IPS DF 19.7 (cell line): ENCODE data around the gene TSPEAR.
"Not testable (repeated sequence)": the region's sequence is repeated elsewhere in the genome, so short reads cannot be mapped to it uniquely, and the experiment has no call there.

ENCODE experiments used
- DNase-seq: peaks from one replicate; pipeline ENCODE4 v3.0.0-alpha.2; 2013; ENCODE audit warnings: low read depth, low spot score

TSPEAR gene

GRCh38 chr21:44606495-44606894 is 104.9 kb downstream of the TSPEAR start:
- DNase-seq, result no peak

- DNase-seq, result no peak
These were observed 107.5 kb downstream of the TSPEAR start for GRCh38 chr21:44603911-44604310.

DNA sequence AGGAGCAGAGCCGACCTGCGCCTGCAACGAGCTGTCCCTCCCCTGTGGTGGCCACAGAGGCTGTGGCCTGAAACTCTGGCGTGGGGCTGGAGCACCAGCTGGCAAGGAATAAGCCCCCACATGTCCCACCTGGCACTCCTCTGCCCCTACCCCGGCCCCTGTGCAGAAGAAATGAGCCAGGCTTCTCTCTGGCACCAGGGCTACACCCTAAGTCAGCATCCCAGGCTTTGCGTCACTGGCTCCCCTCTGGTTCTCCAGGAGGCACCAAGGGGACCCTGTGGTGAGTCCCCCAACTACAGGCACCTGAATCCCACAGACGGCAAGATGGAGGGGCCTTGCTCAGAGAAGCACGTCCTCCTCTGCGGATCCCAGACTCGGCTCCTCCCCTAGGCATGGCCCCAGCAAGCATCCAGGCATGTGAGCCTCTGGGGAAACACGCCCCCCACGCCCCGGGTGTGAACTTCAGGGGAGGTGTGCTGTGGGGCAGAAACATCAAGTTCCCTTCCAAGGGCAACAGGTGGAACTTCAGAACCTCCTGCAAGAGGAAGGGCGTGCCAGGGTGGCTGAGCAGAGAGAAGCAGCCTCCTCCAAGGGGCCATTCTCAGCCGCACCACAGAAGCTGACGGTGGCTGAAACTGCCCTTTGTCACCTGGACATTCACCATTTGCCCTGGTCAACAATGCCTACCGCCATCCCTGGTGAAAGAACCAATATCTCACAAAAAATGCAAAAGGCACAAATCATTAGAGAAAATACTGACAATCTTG is 108.1 kb downstream of the TSPEAR start:
- no peak for DNase-seq

DNA sequence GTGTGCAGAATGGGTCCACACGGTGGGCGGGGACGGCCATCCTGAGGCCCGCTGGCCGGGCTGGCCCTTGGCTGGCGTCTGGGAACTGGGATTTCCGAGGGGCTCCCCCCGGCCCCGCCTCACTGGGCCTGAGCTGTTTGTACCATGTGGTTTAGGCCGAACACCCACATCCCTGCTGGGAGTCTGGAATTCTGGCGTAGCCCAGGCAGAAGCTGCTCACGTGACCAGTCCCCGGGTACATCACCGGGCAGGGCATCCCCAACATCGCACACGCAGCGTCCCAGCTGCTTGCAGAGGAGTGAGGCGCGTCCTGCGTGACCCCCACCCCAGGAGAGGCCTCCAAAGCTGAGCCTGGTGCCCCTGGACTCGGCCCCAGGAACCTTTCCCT is 108.9 kb downstream of the TSPEAR start:
- DNase-seq, result no peak

DNA sequence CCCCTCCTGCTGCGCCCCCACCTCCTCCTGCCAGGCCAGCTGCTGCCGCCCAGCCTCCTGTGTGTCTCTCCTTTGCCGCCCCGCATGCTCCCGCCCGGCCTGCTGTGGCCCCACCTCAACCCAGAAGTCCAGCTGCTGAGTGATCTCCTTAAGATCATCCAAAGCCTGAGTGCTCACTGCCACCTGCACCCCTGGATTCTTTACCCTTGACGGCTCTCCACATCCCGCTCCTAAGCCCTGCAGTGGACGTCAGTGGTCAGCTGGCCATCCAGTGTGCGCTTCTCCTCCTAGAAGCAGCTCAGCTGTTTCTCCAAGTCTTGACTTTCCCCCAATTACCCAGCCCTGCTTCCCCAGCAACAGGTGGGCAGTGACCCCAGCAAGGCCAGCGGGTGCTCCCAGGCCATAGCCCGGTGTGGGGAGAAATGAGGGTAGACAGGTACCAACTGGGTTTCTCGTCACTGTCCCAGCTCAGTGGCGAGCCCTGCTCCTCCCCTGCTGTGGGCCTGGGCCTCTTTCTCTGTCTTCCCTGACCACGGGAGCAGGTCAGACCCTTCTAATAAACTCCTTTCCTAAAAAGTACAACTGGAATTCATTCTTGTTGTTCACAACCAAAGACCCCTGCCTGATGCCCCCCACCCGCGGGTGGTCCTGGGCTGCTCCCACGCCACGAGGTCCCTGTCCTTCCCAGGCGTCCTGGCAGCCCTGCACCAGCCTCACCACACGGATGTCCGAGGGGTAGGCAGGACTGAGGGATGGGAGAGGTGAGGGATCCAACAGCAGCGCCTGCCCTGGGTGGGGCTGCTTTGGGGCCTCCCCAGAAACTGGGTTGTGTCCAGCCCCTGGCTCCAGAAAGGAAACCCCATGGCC is 109.5 kb downstream of the TSPEAR start:
- no peak for DNase-seq

- DNase-seq, result not testable (repeated sequence)
These were observed 110.3 kb downstream of the TSPEAR start for GRCh38 chr21:44601091-44601490.

DNA sequence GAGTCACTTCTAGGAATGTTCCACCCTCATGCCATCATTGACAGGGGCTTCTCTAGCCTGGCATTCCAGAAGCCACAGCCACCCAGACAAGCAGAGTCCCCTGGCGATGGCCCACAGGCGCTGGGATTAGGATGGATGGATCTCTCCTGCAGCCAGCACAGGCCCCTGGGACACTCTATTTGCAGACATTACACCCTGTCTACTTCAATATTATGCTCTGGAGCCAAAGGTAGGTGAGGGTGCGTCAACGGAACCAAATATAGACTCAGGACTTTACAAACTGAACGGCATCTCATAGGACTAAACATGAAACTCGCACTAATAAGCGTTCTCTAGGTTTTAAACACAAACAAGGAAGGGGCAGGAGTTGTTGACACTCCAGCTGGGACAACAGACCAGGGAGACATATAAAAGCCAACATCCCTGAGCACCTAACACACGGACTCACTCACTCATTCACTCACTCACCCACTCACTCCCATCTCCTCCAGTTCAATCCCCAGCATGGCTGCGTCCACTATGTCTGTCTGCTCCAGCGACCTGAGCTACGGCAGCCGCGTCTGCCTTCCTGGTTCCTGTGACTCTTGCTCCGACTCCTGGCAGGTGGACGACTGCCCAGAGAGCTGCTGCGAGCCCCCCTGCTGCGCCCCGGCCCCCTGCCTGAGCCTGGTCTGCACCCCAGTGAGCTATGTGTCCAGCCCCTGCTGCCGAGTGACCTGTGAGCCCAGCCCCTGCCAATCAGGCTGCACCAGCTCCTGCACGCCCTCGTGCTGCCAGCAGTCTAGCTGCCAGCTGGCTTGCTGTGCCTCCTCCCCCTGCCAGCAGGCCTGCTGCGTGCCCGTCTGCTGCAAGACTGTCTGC is 111.0 kb downstream of the TSPEAR start, which contains the start of gene KRTAP10-7:
Gene KRTAP10-7 (plus strand): TSS at position 480 of the 861 bp plus-strand sequence. CDS start 25 bp downstream, at position 505.
- not testable (repeated sequence) for DNase-seq

GRCh38 chr21:44599264-44600029 is 111.9 kb downstream of the TSPEAR start:
- no peak for DNase-seq

DNA sequence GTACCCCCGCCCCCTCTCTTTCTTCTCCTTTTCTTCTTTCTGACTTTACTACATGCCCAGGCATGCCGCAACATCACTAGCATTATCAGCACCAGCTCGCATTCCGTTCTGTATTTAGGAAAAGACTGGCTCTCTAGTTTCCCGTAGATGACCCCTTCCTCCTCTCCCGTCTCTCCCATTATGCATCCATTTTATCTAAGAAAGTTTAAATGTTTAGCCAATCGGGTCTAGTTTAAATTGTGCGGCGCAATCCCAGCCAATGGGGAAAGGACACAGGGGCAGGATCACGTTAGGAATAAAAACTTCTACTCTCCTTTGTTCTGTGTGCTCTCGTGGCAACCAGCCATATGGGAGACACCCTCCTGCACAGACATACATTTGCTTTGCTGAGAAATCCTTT is 113.3 kb downstream of the TSPEAR start:
- no peak for DNase-seq

DNA sequence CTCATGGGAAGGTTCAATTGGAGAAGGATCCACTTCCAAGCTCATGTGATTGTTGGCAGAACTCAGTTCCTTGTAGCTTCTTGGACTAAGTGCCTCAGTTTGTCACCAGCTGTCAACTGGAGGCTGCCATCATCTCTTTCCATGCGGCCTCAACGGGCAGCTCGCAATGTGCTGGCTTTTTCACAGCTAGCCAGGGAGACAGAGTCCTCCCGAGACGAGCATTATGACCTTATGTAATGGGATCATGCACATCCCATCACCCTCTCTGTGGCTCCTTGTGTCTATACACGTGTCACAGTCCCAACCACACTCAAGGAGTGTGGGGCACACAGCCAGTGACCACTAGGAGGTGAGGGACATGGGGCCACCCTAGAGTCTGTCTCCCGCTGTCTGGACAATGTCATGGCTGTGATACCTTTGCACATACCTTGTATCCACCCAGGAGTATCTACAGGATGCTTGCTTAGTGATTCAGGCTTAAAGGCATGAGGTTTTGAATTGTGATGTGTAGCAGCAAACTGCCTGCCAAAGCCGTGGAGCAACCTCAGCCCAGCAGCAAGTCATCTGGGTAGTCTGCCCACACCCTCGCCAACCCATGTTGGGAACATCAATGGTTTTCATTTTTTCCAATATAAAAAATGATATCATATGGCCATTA is 115.2 kb downstream of the TSPEAR start:
- DNase-seq, result no peak

GRCh38 chr21:44595524-44595923 is 115.8 kb downstream of the TSPEAR start:
- DNase-seq, result no peak

GRCh38 chr21:44594406-44594916 is 116.9 kb downstream of the TSPEAR start:
- no peak for DNase-seq

DNA sequence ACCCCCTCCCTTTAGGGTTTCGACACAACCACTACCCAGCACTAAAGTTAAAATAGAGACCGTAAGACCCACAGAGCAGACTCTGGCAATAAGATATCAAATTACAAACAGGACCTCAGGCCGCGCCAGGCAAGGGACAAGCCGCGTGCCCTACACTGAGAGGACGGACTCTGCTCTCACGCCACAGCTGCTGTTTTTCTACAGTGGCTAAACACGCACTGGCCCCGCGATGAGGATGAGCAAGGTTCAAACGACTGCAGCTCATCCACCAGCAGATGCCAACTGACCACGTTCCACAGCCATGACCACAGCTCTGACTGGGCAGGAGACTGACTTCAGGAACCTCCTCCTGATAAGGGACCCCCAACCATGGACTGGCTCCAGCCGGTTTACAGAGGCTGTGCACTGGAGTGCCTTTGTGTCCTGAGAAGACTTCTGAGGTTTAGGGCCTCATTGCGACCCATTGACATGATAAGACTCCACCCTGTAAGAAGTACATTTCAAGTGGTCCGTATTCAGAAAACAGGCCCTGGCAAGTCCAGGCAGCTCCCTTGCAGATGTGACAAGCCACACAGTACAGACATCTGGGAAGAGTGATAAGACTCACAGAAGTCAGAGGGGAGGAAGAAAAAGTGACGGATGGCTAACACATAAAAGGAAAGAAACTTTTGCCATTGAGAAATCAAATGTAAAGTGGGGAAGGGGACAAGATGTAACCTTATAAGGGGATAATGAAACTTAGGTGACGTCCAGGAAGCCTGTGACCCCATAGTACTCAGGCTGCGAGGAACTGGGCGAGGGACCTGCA is 117.6 kb downstream of the TSPEAR start:
- DNase-seq, result no peak

DNA sequence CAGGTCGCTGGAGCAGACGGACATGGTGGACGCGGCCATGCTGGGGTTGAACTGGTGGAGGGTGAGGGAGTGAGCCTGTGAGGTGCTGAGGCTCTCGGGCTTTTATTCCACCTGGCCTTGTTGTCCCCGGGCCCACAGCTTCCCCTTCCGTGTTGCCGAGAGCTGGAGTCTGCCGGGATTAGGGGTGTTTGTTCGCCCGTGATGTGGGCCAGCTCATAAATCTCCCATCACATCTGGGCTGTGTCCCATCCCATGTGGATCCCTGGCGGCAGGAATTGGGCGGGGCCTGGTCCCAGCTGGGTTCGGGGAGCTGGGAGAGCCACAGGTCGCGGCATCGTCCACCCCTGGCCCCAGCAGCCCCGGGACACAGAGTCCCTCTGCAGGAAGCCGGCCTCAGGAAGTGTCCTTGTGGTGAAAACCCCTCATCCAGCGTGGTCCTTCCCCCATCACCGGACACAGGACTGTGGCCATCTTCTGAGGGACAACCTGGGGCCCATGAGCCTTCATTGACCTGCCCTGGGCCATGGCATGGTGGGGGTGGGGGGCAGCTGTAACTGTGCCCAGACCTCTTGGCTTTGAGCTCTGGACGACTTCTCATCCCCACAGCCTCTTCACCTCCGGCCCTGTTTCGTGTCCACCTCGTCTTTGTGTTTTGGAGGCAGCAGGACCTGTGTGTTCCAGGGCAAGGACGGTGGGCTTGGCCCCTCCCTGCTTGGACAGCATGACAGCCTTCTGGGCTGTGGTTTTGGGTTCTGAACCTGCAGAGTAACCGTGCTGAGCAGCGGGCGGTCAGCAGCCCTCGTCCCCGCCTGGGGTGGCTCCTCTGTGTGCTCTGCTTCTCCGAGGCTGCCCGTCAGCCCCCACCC is 118.7 kb downstream of the TSPEAR start, which contains the start of gene KRTAP10-6:
Gene KRTAP10-6 (minus strand): TSS at position 60 of the 866 bp plus-strand sequence. CDS start 21 bp downstream, at position 39.
- DNase-seq, result no peak

DNA sequence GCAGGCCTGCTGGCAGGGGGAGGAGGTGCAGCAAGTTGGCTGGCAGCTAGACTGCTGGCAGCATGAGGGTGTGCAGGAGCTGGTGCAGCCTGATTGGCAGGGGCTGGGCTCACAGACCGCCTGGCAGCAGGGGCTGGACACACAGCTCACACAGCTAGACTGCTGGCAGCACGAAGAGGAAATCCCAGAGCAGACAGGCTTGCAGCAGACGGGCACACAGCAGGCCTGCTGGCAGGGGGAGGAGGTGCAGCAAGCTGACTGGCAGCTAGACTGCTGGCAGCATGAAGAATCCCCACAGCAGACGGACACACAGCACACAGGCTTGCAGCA is 119.6 kb downstream of the TSPEAR start:
- DNase-seq, result not testable (repeated sequence)

- not testable (repeated sequence) for DNase-seq
These were observed 120.2 kb downstream of the TSPEAR start for GRCh38 chr21:44590897-44591800.

DNA sequence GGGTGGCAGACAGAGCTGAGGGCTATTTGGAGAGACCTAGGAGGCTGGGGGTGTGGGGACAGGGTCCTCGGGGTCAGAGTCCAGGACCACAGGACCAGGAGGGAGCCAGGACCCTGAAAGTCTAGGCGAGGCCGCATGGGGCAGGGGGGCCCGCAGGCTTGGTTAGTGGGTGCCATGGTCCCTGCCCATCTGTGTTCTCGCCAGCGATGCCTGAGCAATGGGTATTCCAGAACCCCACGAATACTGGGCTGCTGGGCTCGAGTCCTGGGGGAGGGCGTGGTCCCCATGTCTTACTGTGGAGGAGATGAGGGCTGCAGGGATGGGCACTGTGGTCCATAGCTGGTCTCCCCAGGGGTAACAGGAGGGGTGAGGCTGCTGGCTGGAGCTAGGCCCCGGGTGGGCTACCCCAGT is 121.1 kb downstream of the TSPEAR start:
- no peak for DNase-seq
